LHCN-M2 (cell line): ENCODE measurements around the gene LAD1. TPM values are rescaled to one million over a fixed set of nuclear protein-coding genes. Genes with fewer than 3 reads are reported as not detected.

Source experiments
- DNase-seq: peaks from one replicate; pipeline ENCODE4 v3.0.0-alpha.2; 2012; ENCODE audit warnings: low read depth
- total RNA-seq: library from RNA; depleted of rRNA; stranded (reverse); fragments of >200 nt; gene quantifications from 2 replicates; pipeline ENCODE4 v1.2.3, GENCODE V29; 2014

LAD1 gene
- total RNA-seq, 1 experiment from 2014 or later: 2.2 TPM

DNA sequence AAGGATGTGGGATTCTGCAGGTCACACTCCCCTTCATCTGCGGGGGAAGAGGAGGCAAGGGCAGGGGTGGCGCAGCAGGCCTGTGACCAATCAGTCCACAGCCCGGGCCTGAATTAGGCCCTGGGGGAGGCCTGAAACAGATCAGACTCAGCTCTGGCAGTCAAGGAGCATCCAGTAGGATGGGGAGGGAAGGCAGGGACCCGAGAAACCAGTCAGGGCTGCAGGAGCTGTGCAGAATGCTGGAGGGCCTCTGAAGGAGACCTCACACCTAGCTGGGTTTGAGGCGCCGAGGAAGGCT is 34.4 kb downstream of the LAD1 start:
- DNase-seq: no peak

DNA sequence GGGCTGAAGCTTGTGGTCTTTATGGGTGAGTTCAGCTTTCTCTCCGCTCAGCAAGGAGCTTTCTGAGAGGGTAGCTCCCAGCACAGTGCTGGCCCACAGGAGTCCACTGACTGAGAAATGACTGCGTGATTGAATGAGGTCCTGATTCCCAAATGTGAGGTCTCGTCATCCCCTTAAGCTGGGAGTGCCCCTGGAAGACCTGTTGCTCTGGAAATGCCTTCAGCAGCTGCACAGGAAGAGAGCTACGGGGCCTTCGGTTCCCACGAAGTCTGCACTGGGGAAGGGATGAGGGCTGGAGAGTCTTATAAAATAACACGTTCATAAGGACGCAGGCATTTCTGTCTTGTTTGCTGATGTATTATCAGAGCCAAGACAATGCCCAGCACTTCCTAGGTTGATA is 35.7 kb downstream of the LAD1 start:
- DNase-seq: no peak

DNA sequence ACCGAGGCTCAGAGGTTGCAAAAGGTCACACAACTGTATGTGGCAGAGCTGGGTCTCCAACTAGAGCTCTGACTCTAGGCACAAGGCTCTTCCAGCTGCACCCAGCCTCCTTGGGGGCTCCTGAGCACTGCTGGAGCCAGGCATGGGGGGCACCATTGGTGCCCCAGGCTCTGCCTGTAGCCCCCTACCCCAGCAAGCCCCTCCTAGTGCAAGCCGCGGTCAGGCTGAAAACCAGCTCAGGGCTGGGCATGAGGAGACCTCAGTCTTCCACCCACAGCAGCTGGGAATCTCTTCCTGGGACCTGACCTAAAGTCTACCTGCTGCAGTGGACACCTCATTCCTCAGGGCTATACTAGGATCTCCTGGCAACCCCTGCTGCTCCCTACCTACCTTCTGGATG is 36.2 kb downstream of the LAD1 start:
- no peak for DNase-seq

GRCh38 chr1:201361652-201362504 is 37.2 kb downstream of the LAD1 start:
- DNase-seq: peak; percentile 26

- DNase-seq: no peak
These were observed 38.0 kb downstream of the LAD1 start for GRCh38 chr1:201360901-201361651.

DNA sequence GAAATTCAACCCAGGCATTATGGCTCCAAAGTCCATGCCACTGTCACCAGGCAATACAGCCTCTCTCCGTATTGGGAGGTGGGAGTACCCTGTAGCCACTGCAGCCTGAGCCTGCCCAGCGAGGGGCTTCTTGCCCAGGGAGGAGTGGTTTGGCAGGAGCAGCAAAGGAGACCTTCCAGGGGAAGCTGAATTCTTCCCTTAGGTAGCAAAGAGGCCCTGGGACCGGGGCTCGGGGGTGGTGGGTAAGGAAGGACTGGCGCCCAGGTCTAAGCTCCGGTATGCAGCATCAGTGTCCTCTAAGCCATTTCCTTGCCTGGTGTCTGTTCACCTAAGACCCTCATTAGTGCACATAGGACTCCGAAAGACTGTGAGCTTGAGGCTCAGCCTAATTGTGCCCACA is 38.6 kb downstream of the LAD1 start:
- DNase-seq: no peak

GRCh38 chr1:201359873-201360210 is 39.3 kb downstream of the LAD1 start:
- no peak for DNase-seq

DNA sequence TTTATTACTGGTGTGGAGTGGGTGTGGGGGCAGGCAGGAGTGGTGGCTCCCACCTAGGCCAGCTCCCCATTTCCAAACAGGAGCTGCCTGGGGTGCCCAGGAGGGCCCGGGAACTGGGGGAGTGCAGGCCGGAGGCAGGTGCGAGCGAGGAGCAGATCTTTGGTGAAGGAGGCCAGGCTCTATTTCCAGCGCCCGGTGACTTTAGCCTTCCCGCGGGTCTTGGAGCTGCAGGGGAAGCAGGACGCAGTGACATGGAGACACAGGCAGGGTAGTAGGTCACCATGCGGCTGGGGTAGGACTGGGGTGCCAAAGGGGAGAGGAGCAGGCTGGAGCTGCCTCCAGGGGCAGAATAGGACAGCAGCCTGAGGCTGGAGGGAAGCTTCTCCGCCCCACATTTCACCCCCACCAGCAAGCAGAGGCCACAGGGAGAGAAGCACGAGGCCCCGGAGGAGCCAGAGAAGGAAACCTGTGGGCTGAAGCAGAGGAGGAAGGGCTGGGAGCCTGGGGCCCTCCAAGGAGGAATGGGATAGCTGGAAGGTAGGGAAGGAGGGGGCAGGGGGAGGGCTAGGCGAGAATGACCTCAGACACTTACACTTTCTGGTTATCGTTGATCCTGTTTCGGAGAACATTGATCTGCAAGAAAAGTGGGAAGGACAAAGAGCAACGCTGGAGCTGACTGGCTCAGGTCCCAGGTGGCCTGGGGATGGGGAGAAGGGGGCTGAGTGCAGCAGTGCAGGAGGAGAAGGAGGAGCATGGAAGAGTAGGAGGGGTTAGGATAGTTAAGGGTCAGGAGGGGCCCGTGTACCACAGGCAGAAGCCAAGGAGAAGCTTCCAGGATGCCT is 39.9 kb downstream of the LAD1 start:
- no peak for DNase-seq

GRCh38 chr1:201358596-201358995 is 40.5 kb downstream of the LAD1 start:
- DNase-seq: peak; percentile 79

- DNase-seq: no peak
These were observed 41.3 kb downstream of the LAD1 start for GRCh38 chr1:201357636-201358348.

GRCh38 chr1:201357211-201357610 is 41.9 kb downstream of the LAD1 start:
- no peak for DNase-seq

DNA sequence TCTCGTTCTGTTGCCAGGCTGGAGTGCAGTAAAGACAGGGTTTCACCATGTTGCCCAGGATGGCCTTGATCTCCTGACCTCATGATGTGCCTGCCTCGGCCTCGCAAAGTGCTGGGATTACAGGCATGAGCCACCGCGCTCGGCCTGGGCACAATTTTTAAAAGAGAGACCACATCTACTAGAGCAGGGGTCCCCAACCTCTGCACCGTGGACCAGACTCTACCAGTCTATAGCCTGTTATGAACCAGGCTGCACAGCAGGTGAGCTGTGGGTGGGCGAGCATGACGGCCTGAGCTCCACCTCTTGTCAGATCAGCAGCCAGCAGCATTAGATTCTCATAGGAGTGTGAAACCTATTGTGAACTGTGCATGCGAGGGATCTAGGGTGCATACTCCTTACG is 42.4 kb downstream of the LAD1 start:
- no peak for DNase-seq

- no peak for DNase-seq
These were observed 42.9 kb downstream of the LAD1 start for GRCh38 chr1:201356236-201356635.

DNA sequence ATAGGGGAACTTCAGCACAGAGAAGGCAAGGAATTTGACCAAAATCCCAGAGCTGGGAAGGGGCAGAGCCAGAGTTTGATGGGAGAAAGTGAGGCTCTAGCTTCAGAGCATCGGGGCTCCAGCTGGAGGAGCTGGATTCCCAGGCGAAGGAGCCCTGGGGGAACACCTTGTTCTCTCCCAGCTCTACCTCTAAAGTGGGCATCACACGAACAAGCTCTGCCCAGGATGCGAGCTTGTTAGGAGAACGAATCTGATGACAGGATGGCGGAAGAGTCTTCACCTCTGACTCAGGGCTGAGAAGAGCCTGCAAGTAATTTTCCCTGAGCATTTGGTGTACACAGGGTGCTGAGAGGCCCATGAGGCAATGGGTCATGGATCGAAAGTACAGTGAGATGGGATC is 43.7 kb downstream of the LAD1 start:
- DNase-seq: no peak

DNA sequence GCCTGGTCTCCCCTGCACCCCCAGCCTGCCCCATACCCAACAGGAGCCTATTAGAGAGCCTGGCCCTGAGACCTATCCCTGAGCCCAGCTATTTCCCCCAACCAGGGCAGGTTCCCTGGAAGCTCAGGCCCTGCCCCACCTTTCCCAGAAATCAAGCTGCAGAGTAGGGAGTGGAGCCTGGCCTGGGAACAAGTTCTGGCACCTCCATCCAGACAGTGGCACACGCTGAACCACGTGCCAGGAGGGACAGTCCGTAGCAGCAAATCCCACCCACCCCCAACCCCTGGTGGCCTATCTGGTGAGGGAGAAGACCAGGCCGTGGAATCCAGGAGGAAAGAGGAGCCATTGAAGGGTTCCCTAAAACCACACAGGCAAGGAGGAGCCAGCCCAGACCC is 44.2 kb downstream of the LAD1 start:
- no peak for DNase-seq

DNA sequence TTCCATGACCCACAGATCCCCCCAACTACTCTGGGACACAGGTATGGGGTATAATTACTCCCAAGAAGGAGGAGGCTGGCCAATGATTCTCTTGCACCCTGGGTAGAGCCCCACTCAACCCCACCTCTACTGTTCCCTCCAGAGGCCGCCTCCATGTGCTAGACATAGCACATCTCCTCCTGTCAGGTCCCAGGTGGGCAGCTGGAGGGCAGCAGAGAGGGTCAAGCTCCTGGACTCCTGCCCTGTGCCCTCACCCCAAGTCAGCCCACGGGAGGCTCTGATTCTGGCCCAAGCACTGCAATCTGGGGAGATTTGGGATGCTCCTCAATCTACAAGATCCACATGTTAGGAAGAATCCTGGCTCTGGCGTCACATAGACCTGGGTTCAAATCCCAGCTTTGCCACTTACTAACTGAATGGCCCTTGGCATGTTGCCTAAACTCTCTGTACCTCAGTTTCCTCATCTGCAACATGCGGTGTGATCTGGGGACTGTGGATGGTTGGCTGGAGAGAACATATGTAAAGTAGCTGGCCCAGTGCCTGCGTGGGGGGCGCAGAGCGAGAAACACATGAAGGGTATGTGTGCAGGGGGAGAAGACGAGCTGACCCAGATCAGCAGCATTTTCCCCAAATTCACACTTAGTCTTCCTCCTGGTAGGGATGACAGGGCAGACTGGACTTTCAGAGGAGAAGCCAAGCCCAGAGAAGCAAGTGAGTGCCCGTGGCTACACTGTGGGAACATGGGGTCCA is 44.8 kb downstream of the LAD1 start:
- DNase-seq: no peak

GRCh38 chr1:201353186-201353940 is 45.8 kb downstream of the LAD1 start:
- DNase-seq: no peak

GRCh38 chr1:201351617-201352016 is 47.5 kb downstream of the LAD1 start:
- DNase-seq: no peak

GRCh38 chr1:201350884-201351283 is 48.2 kb downstream of the LAD1 start:
- DNase-seq: no peak

- no peak for DNase-seq
These were observed 48.8 kb downstream of the LAD1 start for GRCh38 chr1:201350361-201350725.
